GM13977 (cell line): ENCODE results near the gene AGAP1.

Experiments
- DNase-seq: peaks from one replicate; pipeline ENCODE4 v3.0.0; 2012; ENCODE audit warnings: low spot score
- CTCF ChIP-seq: IDR thresholded peaks from 2 replicates; pipeline ENCODE4 v1.5.1; 2012; ENCODE audit warnings: mild to moderate bottlenecking, control low read depth; ENCODE audit not compliant: insufficient read depth; ENCODE audit errors: extremely low read depth, missing control alignments
- in situ Hi-C: fragments of 300-500 bp; cut with MboI; formaldehyde crosslinking; loops from one replicate; pipeline ENCODE4 v1.12.0; 2022; ENCODE audit warnings: low sequenced_read_pairs, low pct_unique_long_range_greater_than_20kb, mixed read lengths, inconsistent platforms; ENCODE audit not compliant: unreplicated experiment

The AGAP1 gene

GRCh38 chr2:235453605-235454151 lies 40.2 kb upstream of the AGAP1 start:
- TF ChIP-seq CTCF, result no peak
- in situ Hi-C loops, result no loop called here
- no peak for DNase-seq

GRCh38 chr2:235458839-235459273 lies 35.0 kb upstream of the AGAP1 start:
- in situ Hi-C loops, result no loop called here

GRCh38 chr2:235460548-235461047 lies 33.2 kb upstream of the AGAP1 start:
- in situ Hi-C loops, result no loop called here
- DNase-seq, result no peak
- no peak for TF ChIP-seq CTCF

More at GRCh38 chr2:235458839-235459273, 35.0 kb upstream of the AGAP1 start:
- TF ChIP-seq CTCF, result no peak
- DNase-seq, result no peak

GRCh38 chr2:235461763-235462414 lies 32.0 kb upstream of the AGAP1 start:
- no peak for DNase-seq
- in situ Hi-C loops, result no loop called here
- no peak for TF ChIP-seq CTCF

- in situ Hi-C loops, result no loop called here
- DNase-seq, result no peak
- TF ChIP-seq CTCF, result no peak
Measured at GRCh38 chr2:235462415-235462790, 31.4 kb upstream of the AGAP1 start.

GRCh38 chr2:235463893-235464292 lies 29.9 kb upstream of the AGAP1 start:
- in situ Hi-C loops, result no loop called here
- no peak for TF ChIP-seq CTCF
- DNase-seq, result no peak

- in situ Hi-C loops, result no loop called here
- TF ChIP-seq CTCF, result no peak
- no peak for DNase-seq
Measured at GRCh38 chr2:235467588-235467987, 26.3 kb upstream of the AGAP1 start.
